ENCODE data around the gene SMC4. TPM values are rescaled to one million over a fixed set of nuclear protein-coding genes. Genes with fewer than 3 reads are reported as not detected.

Gene SMC4
- total and polyA plus RNA-seq, 2 of the 13 experiments (the other 11 are each of a cell fraction or from before 2014, with no cell fraction given) = 19.2 to 74.3 TPM

DNA sequence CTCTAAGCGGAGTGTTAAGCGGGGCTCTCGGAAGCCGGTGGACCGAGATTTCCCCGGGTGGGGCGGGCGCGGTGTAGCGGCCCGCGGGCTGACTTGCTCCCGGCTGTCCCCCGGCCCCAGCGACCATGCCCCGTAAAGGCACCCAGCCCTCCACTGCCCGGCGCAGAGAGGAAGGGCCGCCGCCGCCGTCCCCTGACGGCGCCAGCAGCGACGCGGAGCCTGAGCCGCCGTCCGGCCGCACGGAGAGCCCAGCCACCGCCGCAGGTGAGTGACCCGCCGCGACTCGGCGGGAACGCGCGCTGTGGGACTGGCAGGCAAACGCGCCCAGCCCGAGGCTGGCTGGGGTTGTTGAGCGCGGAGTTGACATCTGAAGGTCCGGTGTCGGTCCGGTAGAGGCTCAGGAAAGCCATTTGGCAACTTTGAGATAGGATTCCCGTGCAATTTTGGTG lies 1.3 kb downstream of the SMC4 start (continued):
- TF ChIP-seq, protein P1, sequence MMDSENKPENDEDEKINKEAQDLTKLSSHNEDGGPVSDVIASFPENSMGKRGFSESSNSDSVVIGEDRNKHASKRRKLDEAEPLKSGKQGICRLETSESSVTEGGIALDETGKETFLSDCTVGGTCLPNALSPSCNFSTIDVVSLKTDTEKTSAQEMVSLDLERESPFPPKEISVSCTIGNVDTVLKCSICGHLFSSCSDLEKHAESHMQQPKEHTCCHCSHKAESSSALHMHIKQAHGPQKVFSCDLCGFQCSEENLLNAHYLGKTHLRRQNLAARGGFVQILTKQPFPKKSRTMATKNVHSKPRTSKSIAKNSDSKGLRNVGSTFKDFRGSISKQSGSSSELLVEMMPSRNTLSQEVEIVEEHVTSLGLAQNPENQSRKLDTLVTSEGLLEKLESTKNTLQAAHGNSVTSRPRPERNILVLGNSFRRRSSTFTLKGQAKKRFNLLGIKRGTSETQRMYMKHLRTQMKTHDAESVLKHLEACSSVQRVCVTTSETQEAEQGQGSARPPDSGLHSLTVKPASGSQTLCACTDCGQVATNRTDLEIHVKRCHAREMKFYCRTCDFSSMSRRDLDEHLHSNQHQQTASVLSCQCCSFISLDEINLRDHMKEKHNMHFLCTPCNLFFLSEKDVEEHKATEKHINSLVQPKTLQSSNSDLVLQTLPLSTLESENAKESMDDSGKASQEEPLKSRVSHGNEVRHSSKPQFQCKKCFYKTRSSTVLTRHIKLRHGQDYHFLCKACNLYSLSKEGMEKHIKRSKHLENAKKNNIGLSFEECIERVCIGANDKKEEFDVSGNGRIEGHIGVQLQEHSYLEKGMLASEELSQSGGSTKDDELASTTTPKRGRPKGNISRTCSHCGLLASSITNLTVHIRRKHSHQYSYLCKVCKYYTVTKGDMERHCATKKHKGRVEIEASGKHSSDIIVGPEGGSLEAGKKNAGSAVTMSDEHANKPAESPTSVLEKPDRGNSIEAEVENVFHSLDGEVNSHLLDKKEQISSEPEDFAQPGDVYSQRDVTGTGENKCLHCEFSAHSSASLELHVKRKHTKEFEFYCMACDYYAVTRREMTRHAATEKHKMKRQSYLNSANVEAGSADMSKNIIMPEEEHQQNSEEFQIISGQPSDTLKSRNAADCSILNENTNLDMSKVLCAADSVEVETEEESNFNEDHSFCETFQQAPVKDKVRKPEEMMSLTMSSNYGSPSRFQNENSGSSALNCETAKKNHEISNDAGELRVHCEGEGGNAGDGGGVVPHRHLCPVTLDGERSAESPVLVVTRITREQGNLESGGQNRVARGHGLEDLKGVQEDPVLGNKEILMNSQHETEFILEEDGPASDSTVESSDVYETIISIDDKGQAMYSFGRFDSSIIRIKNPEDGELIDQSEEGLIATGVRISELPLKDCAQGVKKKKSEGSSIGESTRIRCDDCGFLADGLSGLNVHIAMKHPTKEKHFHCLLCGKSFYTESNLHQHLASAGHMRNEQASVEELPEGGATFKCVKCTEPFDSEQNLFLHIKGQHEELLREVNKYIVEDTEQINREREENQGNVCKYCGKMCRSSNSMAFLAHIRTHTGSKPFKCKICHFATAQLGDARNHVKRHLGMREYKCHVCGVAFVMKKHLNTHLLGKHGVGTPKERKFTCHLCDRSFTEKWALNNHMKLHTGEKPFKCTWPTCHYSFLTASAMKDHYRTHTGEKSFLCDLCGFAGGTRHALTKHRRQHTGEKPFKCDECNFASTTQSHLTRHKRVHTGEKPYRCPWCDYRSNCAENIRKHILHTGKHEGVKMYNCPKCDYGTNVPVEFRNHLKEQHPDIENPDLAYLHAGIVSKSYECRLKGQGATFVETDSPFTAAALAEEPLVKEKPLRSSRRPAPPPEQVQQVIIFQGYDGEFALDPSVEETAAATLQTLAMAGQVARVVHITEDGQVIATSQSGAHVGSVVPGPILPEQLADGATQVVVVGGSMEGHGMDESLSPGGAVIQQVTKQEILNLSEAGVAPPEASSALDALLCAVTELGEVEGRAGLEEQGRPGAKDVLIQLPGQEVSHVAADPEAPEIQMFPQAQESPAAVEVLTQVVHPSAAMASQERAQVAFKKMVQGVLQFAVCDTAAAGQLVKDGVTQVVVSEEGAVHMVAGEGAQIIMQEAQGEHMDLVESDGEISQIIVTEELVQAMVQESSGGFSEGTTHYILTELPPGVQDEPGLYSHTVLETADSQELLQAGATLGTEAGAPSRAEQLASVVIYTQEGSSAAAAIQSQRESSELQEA (CRISPR knock-in tag; IDR thresholded peaks at IDR 0.05; ENCODE audit: not compliant biosample characterization) = no peak
- TF ChIP-seq ZNF562 (CRISPR knock-in tag; IDR thresholded peaks at IDR 0.05; ENCODE audit: borderline replicate concordance) (no peak), ZNF12 (CRISPR knock-in tag; IDR thresholded peaks at IDR 0.05) (no peak), ZNF790 (CRISPR knock-in tag; IDR thresholded peaks at IDR 0.05; ENCODE audit: borderline replicate concordance) (peak; percentile 60; the same call in 1 of the 2 replicates), ZMYM3 (CRISPR knock-in tag; IDR thresholded peaks at IDR 0.05) (no peak), HOXA3 (CRISPR knock-in tag; IDR thresholded peaks at IDR 0.05) (no peak), ZNF317 (CRISPR knock-in tag; IDR thresholded peaks at IDR 0.05) (no peak), UBTF (CRISPR knock-in tag; IDR thresholded peaks at IDR 0.05) (peak; percentile 81; the same call in 1 of the 2 replicates), FOXO4 (CRISPR knock-in tag; conservative IDR thresholded peaks at IDR 0.05) (no peak), KMT2B (CRISPR knock-in tag; IDR thresholded peaks at IDR 0.05) (peak; percentile 48; the same call in 1 of the 2 replicates), ZBTB49 (CRISPR knock-in tag; IDR thresholded peaks at IDR 0.05; ENCODE audit: borderline replicate concordance) (no peak), FOXA3 (CRISPR knock-in tag; IDR thresholded peaks at IDR 0.05) (no peak)
- TF ChIP-seq, protein P2, sequence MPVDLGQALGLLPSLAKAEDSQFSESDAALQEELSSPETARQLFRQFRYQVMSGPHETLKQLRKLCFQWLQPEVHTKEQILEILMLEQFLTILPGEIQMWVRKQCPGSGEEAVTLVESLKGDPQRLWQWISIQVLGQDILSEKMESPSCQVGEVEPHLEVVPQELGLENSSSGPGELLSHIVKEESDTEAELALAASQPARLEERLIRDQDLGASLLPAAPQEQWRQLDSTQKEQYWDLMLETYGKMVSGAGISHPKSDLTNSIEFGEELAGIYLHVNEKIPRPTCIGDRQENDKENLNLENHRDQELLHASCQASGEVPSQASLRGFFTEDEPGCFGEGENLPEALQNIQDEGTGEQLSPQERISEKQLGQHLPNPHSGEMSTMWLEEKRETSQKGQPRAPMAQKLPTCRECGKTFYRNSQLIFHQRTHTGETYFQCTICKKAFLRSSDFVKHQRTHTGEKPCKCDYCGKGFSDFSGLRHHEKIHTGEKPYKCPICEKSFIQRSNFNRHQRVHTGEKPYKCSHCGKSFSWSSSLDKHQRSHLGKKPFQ (CRISPR knock-in tag; IDR thresholded peaks at IDR 0.05; ENCODE audit: insufficient replicate concordance) = no peak
